NCI-H1930 (cell line): ENCODE data around the gene ITGA11.

Experiments used
- DNase-seq, 2 experiments: peaks; one replicate each; lab custom pipeline; 2025; lab: John Stamatoyannopoulos, UW

ITGA11 gene

GRCh38 chr15:68353421-68354135 is 78.4 kb downstream of the ITGA11 start:
- DNase-seq, result no peak

- no peak for DNase-seq
Measured at GRCh38 chr15:68352401-68353062, 79.4 kb downstream of the ITGA11 start.

DNA sequence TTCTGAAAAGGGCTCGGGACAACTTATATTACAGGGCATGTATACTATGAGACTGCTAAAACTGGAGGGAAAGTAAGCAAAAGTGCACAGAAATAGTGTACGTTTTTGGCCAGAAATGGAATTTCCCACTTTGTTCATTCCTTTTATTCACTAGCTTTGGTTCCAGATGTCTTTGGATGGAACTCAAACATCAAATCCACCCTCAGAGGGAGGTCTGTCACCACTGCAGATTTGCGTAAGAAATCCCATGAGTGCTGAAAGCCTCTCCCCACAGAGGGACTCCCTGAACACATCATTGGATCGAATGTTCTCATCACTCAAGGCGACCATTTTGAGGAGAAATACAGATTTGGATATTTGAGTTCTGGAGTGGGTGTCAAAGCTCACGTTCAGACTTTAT is 82.8 kb downstream of the ITGA11 start:
- DNase-seq, result no peak

GRCh38 chr15:68348606-68349005 is 83.4 kb downstream of the ITGA11 start:
- DNase-seq, result no peak

DNA sequence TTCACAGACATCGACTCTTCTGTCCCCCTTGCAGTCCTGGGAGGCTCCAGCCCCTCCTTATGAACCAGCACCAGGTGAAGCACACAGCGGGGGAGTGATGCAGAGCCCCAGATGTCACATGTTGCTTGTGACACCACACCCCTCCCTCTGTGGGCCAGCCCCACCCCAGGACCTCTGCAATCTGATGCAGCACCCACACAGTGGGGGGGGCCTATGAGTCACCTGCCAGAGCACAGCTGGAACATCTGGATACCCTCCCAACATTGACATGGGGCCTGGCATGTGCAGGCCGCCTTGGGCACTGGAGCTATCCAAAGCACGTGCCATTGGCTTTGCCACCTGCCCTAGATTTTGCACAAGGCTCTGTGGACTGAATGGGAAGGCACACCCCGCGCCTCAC is 83.9 kb downstream of the ITGA11 start:
- no peak for DNase-seq

- no peak for DNase-seq
Measured at GRCh38 chr15:68347392-68347791, 84.6 kb downstream of the ITGA11 start.

DNA sequence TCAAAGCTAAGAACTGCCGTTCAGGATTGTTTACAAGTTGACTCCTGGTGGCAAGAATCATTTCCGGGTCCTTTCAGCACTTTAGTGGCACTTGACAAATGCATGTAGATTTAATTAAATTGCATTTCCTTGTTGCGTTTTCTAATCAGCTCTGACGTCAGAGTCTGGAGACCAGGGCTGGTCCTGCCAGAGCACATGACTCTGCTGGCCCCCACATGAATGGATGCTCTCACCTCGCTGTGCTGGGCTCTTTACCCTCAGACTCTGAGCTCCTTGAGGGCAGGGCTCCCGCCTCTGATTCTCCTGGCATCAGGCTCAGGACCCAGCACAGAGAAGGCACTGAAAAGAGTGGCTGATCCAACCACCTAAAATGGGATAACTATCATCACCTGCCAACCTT is 85.0 kb downstream of the ITGA11 start:
- no peak for DNase-seq

DNA sequence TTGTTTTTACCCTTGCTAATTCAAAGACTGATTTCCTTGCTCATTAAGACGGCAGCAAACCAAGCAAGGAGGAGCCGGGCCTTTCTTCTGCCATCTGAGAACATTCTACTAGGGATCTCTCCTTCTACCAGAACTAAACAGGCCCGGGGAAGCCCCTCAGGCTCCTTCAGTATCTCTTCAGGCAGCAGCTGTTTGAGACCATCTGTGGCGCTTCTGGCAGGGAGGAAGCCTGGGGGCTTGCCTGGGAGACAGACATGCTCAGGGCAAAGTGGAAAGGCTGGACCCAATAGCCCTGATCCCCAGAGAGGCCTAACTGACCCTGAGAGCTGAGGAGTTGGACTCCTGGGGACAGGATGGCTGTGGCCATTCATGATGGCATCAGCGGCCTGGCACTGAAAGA is 86.5 kb downstream of the ITGA11 start:
- DNase-seq, result no peak

- DNase-seq, result no peak
Measured at GRCh38 chr15:68344600-68344999, 87.4 kb downstream of the ITGA11 start.

GRCh38 chr15:68343579-68344225 is 88.3 kb downstream of the ITGA11 start:
- DNase-seq, result no peak

GRCh38 chr15:68341760-68342725 is 89.9 kb downstream of the ITGA11 start:
- DNase-seq, result no peak

DNA sequence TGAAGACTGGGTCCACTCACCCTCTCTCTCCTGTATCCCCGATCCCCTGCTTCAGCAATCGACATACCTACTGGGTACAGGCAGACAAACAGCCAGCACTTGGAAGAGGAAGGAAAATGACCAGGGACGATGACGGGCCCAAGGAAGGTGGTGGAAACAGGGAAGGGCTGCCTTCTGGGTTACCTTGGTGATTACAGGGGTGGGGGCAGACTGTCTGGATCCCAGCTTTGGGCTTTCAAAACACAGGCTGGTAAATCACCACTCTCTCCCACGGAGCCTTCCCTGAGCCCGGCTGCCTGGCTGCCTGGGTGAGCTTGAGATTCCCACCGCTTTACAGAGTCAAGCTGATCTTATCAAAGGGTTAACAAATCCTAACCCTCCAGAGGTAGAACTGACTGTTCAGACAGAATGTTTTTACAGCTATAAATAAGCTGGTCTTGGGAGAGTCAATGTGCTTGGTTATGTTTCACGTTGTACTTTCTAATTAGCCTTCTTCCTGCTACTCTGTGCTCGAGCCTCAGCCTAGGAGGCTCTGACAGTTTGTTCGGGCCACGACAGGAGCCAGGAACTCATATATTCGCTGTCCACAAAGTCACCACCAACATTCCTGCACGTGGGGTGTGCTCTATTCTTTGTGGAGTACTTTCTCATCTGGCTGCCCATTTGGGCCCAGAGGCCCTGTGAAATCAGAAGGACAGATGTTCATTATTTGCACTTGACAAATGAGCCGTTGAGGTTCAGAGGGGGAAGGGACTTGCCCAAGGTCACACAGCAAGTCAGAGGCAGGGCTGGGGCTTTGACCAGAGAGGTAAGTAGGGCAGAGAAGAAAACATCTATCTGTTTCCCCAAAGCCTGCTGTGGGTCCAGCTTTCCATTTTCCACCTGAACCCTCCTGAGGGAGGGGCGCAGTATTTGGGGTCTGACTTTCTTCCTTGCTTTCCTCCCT is 91.0 kb downstream of the ITGA11 start:
- no peak for DNase-seq

DNA sequence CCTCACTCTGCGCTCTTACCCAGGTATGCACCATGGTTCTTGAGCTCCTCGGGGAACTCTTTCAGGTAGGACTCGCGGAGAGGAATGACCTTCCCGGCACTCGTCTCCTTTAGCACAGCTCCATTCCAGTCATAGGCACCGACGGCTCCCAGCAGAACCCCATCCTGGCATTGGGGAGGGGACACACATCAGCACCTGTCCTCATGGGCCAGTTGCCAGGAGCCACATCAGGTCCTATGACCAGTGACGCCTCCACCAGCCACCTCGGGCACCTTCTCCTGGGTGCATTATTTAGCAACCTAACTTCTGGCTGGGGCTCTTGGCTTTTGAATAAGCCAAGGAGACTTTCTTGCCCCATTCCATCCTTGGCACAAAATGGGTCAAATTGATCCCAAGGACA is 92.5 kb downstream of the ITGA11 start:
- no peak for DNase-seq

DNA sequence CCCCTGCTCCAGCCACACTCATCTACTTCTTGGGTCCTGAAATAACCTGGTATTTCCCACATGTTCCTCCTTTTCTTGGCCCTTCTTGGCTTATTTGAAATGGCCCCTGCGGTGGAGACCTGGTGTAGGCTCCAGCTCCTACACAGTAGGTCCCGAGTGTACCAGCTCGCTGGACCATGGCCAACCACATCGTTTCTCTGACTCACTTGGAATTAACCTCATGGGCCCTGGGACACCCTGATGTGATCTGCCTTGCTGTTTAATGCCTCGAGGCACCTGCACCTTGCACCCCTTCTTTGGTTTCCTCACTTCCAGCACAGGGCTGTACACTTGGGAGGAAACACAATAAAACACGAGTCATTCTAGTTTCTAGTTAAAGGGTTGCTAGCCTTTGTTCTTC is 94.1 kb downstream of the ITGA11 start:
- no peak for DNase-seq

DNA sequence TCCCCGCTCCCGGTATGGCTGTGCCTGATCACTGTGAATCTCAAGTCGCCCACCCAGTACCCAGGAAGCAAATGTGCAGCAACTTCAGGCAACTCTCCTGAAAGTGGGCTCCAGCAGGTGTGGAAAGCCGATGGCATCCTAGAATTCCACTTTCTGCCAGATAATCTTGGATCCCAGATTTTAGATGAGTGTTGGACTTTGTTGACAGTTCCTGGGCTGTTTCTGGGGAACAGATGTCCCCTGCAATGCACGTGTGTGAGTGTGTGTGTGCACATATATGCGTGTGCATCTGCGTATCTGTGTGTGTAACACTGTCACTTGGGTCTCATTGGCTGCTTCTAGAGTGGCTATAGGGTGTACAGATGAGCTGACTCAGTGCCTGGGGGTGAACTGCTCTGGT is 95.4 kb downstream of the ITGA11 start:
- DNase-seq, result no peak

DNA sequence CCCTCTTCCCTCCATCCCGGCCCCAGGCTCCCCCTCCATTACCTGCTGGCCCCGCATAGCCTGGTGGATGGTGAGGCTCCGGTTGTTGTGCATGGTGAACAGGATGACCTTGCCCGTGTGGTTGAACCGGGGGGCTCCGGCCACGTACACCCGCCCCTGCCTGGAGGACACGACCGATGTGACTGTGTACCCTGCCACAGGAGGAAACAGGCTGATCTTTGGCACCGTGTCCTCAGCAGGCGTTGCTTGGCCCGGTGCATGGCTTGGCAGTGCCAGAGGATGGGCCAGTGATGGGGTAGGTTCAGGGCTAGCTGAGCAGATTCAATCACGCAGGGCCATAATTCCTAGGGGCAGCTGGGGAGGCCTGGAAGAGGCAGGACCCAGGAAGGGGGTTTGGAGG is 96.3 kb downstream of the ITGA11 start:
- no peak for DNase-seq

- DNase-seq, result no peak
Measured at GRCh38 chr15:68335251-68335650, 96.7 kb downstream of the ITGA11 start.

GRCh38 chr15:68334661-68335124 is 97.3 kb downstream of the ITGA11 start:
- DNase-seq, result no peak

DNA sequence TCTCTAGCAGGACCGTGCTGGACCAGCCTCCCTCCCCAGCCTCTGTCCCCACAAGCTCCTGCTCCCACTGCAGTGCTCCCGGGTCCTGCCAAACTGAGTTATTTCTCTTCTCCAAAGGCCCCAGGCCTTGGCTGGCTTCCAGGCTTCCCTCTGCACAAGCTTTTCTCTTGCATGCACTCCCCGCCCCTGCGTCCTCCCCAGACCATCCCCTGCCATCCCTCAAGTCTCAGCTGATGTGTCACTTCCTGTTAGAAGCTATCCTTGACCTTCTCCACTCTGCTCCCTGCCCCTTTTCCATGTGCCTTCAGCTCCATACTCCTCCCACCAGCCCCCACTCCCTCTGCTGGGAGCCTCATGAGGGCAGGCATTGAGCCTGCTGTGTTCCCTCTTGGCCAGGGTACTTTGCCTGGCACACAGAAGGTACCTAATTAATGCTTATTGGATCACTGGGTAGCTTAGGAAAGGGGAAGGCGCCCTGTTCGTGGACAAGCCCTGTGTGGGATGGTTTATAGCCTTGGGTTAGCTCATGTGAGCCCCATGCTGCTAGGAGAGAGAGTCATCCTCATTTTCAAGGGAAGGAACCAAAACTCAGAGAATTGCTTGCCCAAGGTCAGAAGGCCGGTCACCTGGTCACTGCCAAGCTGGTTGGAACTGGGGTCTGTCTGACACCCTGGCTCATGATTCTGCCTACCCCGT is 98.0 kb downstream of the ITGA11 start:
- no peak for DNase-seq

GRCh38 chr15:68332266-68332665 is 99.7 kb downstream of the ITGA11 start:
- no peak for DNase-seq
